Activated CD4-positive, alpha-beta T cell treated with anti-CD3 and anti-CD28 coated beads, Interleukin-2, amount 50 U/mL, for 4 hours (primary cell): ENCODE measurements around the gene SPOCK1.

ENCODE experiments used
- DNase-seq, 2 experiments: peaks; one replicate each; pipeline ENCODE4 v3.0.0-alpha.2; 2020

The SPOCK1 gene

DNA sequence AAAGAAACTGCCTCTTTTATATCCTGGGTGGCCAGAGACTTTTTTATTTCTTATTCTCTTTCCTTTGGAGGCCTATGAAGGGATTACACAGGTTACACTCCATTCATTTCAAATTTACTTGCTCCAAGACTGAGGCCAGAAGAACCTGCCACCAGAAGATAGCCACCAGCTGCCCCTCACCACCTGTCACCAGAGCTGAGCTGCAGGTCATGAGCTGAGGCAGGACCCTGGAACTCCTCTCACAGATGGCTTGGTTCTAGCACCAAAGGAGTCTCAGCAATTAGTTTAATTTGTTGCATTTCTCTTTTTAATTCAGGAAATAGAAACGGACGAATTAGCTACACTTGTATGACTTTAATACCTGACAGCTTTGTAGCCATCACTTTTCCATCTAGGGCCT lies 313.9 kb downstream of the SPOCK1 start:
- DNase-seq, result no peak

- no peak for DNase-seq
Measured at GRCh38 chr5:137184734-137185133, 314.4 kb downstream of the SPOCK1 start.

DNA sequence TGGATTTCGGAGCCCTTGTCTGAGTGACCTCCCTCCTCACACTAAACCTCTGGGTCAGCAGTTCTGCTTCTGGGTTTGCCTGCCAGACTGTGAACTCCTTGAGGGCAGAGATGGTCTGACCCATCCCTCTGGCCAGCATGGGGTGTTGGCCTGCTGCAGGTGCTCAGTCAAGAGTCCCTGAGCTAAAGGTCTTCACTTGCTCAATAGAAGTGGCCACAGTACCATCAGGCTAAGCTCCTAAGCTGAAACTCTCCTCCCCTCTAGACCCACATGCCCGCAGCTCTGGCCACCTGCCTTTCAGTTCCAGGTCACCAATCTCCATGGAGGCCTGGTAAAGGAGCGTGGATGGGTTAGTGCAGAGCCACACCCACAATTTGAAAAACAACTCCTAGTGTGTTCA lies 316.6 kb downstream of the SPOCK1 start:
- DNase-seq, result no peak

DNA sequence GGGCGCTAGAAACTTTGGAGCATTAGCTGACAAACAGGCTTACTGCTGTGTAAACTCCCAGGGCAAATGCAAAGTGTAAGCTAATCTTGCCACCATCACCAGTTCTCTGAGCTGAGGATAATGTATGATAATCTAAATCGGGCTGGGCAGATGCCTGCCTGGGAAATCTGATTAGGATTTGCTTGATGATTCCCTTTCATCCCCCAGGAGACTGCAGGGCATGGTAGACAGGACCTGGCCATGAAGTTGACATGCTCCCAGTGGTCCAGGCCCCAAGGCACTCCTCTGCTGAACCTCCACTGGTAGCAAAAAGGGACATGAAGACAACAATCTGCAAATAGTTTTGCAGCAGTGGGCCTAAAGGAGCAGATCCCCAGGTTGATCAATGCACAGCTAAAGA lies 317.5 kb downstream of the SPOCK1 start:
- DNase-seq, result no peak

- DNase-seq, result no peak
Measured at GRCh38 chr5:137179203-137179602, 319.9 kb downstream of the SPOCK1 start.

GRCh38 chr5:137176609-137177008 lies 322.5 kb downstream of the SPOCK1 start:
- DNase-seq, result no peak

- no peak for DNase-seq
Measured at GRCh38 chr5:137176126-137176525, 323.0 kb downstream of the SPOCK1 start.

DNA sequence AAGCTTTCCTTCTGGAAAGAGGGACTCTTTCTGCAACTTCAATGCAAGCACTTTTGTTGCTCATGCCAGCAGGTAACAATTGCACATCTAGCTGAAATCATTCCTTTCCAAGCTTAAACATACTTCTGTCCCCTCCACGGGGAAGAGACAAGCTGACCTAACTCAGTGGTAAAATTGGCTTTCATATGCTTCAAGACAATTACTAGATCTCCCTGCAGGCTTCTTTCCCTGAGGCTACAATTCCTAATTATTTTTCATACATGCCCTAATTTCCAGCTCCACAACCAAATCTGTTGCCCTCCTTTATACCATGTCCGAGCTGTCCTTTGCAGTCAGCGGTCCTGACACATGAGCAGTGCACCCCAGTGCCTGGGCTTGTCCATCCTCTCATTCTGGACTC lies 324.9 kb downstream of the SPOCK1 start:
- DNase-seq, result no peak

GRCh38 chr5:137172258-137172657 lies 326.9 kb downstream of the SPOCK1 start:
- DNase-seq, result no peak

DNA sequence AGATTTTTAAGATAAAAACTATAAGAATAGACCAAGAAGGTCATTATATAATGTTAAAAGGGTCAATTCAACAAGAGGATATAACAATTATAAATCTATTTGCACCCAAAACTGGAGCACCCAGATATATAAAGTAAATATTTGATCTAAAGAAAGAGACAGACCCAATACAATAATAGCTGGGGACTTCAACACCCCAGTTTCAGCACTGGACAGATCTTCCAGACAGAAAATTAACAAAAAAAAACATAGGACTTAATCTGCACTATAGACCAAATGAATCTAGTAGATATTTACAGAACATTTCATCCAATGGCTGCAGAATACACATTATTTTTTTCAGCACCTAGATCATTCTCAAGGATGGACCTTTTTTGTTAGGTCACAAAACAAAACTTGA lies 331.9 kb downstream of the SPOCK1 start:
- DNase-seq, result no peak

GRCh38 chr5:137164961-137165360 lies 334.2 kb downstream of the SPOCK1 start:
- no peak for DNase-seq

- DNase-seq, result no peak
Measured at GRCh38 chr5:137164536-137164935, 334.6 kb downstream of the SPOCK1 start.

GRCh38 chr5:137158691-137159090 lies 340.4 kb downstream of the SPOCK1 start:
- DNase-seq, result no peak

DNA sequence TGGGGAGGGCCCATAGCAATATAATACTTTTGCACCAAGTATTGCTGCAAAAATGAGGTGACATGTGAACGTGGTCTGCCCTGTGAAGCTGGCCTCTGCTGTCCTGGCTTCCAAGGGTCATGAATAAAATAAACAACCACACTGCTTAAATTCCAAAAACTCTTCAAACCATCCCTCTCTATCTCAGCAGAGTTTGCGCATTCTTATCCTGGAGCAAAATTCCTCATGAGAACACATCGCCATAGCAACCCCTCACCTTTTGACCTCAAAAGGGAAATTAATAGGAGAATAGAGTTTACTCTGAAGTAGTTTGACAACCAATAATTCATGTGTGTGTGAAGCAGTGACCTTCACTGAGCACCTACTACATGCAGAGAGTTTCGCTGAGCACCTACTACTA lies 342.9 kb downstream of the SPOCK1 start:
- DNase-seq, result no peak

DNA sequence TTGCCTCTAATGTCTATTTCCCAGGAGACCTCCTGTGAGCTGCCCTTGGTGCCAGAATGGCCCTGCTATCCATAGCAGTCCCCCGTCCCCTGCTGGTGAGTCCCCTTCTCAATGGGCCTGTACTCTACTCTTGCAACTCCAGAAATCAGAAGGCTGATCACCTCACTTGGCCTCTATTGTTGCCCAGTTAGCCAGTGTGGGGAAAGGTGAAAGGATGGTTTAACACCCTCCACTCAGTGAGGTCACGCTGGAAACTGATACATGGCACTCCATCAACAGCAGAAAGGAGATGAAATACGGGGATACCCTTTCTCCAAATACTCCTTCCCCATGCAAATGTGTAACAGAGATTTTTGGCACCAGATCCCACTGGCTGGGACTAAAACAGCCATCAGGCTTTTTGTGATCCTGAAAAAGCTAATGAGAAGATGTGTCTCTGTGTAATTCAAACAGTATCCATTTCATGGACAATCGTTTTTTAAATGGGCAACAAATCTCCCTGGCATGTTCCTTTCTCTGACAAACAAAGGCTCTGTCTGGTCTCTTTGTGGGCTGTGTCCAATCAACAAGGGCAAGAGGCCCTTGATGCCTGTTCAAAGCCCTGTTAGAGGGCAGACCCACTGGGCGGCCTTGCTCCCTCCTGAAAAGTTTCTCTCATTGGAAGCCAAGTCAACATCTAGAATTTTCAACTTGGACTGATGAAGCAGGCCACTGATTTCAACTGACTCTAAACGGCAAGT lies 343.7 kb downstream of the SPOCK1 start:
- no peak for DNase-seq

GRCh38 chr5:137152616-137153015 lies 346.5 kb downstream of the SPOCK1 start:
- DNase-seq, result no peak

- no peak for DNase-seq
Measured at GRCh38 chr5:137148655-137149054, 350.5 kb downstream of the SPOCK1 start.

DNA sequence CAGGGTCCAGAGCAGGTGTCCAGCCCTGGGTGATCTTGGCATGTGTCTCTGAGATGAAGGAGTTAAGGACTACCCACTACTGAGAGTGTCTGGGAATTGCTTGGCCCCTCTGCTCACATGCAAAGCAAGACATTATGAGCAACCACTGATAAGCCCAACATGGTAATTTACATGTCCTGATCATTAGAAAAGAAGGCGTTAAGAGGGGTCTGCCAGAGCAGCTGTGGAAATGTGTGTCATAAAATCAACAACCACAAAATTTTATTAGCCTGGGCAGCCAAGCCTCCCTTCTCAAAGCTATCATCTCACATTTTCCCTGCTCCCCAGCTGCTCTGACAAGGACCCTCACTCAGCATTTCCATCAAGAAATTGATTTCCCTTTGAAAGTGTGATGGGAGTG lies 351.0 kb downstream of the SPOCK1 start:
- no peak for DNase-seq

GRCh38 chr5:137147346-137147745 lies 351.8 kb downstream of the SPOCK1 start:
- no peak for DNase-seq

DNA sequence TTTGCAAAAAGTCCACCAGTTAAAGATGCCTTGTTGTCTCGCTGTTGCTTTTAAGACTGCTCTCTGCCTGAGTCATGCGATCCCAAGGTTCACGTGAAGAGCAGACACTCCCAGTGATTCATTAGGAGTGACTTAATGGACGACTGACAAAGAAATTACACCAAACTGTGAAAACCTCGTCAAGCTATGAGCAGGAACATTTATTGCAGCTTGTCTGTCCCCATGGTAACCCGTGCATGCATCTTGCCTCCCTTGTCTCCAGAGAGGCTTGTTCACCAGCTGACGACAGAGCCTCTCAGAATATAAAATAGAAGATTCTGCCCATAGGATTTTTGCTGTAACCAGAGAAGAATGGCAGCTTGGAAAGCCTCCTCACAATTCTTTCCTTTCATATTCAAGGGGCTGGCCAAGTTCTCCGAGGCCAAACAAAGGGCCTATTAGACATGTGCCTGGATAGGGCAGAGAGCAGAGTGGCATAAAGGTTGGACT lies 352.7 kb downstream of the SPOCK1 start:
- DNase-seq, result no peak

DNA sequence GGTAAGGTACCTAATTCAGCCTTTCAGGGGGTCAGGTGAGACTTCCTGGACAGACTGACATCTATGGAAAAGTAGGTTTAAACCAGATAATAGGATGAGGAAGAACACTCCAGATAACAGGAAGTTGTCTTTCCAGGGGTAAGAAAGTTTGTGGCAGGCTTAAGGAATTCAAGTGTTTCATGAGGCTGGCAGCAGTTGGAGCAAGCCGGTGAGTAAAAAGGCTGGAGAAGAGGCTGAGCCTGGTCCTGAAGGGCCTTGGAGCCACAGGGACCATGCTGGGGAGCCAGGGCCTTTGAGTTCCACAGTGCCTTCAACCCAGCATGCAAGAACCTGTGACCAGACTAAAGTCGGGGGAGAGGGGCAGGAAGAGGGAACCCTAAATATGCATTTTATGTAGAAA lies 353.4 kb downstream of the SPOCK1 start:
- DNase-seq, result no peak

DNA sequence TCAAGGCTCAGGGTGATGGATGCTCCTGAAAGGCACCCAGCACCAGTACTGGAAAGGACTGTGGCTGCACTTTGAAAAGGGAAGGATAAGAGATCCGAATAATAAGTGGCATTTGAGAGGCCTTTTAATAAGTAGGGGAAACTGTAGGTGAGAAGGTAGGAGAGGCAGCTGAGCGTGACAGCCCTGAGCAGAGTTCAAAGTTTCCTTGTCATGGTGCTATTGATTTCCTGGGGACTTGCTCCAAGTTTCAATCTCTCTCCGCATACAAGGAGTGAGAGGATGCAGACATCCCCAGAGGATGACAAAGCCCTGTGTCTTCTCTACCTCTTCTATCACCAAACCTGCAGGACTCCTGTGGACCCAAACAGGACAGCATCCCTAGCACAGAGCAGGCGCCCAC lies 354.5 kb downstream of the SPOCK1 start:
- no peak for DNase-seq

DNA sequence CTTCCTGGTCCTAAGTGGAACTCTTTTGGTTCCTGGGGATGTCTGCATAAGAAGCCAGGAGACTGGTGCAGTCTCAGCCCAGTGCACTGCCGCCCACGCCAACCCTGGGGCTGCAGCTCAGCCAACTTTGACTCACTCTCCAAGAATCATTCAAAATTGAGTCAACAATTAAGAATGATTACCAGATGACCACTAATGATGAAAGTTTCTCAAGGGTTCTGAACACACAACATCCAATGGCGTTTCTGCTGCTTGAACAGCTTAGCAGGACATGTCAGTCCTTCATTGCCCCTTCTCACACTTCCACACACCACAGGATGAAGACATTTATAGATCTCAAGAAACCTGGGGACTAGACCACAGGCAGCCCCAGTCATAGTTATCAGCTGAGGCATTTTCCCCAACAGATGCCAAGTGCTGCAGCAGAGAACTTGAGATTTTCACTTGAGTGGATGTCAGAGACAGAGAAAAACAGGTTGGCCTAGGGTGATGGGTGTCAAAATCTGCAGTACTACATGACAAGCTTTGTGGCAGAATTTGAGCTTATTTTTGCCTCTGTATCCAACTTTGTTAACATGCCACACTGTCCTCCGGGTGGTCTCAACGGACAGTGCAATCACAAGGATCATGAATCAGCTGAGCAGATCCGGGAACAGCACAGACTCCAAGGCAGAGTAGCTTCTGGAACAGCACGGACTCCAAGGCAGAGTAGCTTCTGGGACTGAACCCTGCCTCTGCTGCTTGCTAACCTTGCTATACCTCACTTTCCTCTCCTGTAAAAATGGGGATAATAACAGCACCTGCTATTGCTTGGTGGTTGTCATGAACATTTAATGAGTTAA lies 356.1 kb downstream of the SPOCK1 start:
- no peak for DNase-seq

DNA sequence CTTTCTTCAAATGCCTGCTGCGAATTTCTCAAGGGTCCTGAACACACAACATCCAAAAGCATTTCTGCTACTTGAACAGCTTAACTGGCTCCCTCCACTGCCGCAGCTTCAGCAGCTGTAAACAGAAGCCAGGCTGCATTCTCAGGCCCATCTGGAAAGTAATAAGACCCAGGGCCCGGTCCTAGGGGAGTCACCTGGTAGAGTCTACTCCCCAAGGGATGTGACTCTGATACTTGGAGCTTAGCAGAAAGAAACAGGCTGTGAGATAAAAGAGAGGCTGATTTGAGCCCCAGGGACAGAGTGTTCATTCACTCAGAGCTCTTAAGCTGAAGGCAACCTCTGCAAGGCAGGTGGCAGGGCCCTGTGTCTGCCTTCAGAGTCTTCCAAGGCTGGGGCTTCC lies 356.8 kb downstream of the SPOCK1 start:
- DNase-seq, result no peak
